Ureter (tissue), 1 donor: Measurements from ENCODE around the gene PLSCR5. TPM values are rescaled to one million over a fixed set of nuclear protein-coding genes. Genes with fewer than 3 reads are reported as not detected.

ENCODE experiments used
- DNase-seq: peaks from one replicate; pipeline ENCODE4 v3.0.0-alpha.2; 2020; ENCODE audit warnings: low spot score
- total RNA-seq: library from RNA; stranded (reverse); gene quantifications from one replicate; pipeline ENCODE4 v1.2.4, GENCODE V29; 2023
- donor health status: DM: yes; HTN: yes; CAD: no.

The PLSCR5 gene
- not detected for total RNA-seq

GRCh38 chr3:146605106-146605505, at the start of gene PLSCR5:
Gene PLSCR5, minus strand, starts transcription at chr3:146605346. Its CDS starts 134 bp downstream, at chr3:146605212.
- DNase-seq = no peak

GRCh38 chr3:146653978-146654377, 48.8 kb upstream of the PLSCR5 start:
- DNase-seq = no peak

- DNase-seq = no peak
These were observed 45.7 kb upstream of the PLSCR5 start for GRCh38 chr3:146650691-146651442.

GRCh38 chr3:146646261-146646660, 41.1 kb upstream of the PLSCR5 start:
- no peak for DNase-seq

- DNase-seq = no peak
These were observed 36.1 kb upstream of the PLSCR5 start for GRCh38 chr3:146640955-146641867.

- DNase-seq = no peak
These were observed 35.2 kb upstream of the PLSCR5 start for GRCh38 chr3:146640361-146640760.

GRCh38 chr3:146638718-146639117, 33.6 kb upstream of the PLSCR5 start:
- DNase-seq = no peak

GRCh38 chr3:146637871-146638270, 32.7 kb upstream of the PLSCR5 start:
- no peak for DNase-seq

- no peak for DNase-seq
These were observed 31.7 kb upstream of the PLSCR5 start for GRCh38 chr3:146636881-146637280.

- no peak for DNase-seq
These were observed 29.2 kb upstream of the PLSCR5 start for GRCh38 chr3:146634346-146634745.

GRCh38 chr3:146628671-146629070, 23.5 kb upstream of the PLSCR5 start:
- no peak for DNase-seq

- no peak for DNase-seq
These were observed 21.4 kb upstream of the PLSCR5 start for GRCh38 chr3:146626403-146627122.

- no peak for DNase-seq
These were observed 20.1 kb upstream of the PLSCR5 start for GRCh38 chr3:146625186-146625775.

- DNase-seq = no peak
These were observed 16.6 kb upstream of the PLSCR5 start for GRCh38 chr3:146621723-146622122.

- no peak for DNase-seq
These were observed 6.9 kb upstream of the PLSCR5 start for GRCh38 chr3:146612015-146612414.

GRCh38 chr3:146611096-146611495, 6.0 kb upstream of the PLSCR5 start:
- no peak for DNase-seq

GRCh38 chr3:146598535-146598934, 6.6 kb downstream of the PLSCR5 start:
- DNase-seq = no peak

- DNase-seq = no peak
These were observed 10.2 kb downstream of the PLSCR5 start for GRCh38 chr3:146594843-146595482.

- DNase-seq = no peak
These were observed 11.4 kb downstream of the PLSCR5 start for GRCh38 chr3:146593776-146594175.

GRCh38 chr3:146590521-146590920, 14.6 kb downstream of the PLSCR5 start:
- DNase-seq = no peak

GRCh38 chr3:146589899-146590508, 15.1 kb downstream of the PLSCR5 start:
- no peak for DNase-seq
